CD8-positive, alpha-beta memory T cell (primary cell): ENCODE data around the gene GRIK4. TPM values are rescaled to one million over a fixed set of nuclear protein-coding genes. Genes with fewer than 3 reads are reported as not detected.
A peak's percentile ranks its signal among the peaks of the same experiment; 100 is the strongest.

Source experiments
- CTCF ChIA-PET: fragments of 350-600 bp; sonication (Branson Sonifier 250); formaldehyde crosslinking; loops from one replicate; lab custom pipeline; 2021; ENCODE audit warnings: antibody characterized with exemption; lab: Charles Lee
- POLR2A ChIA-PET: fragments of 350-600 bp; sonication (Branson Sonifier 250); formaldehyde crosslinking; loops from one replicate; lab custom pipeline; 2021; ENCODE audit warnings: antibody characterized with exemption; lab: Charles Lee
- DNase-seq, 5 donors: peaks; one replicate each; pipeline versions ENCODE4 v3.0.0 to v3.0.0-alpha.2; 2020 to 2022; ENCODE audit warnings: mixed read lengths in 1 of 5
- H3K27ac ChIP-seq: one replicate; pipeline ENCODE4 v1.7.0; 2013; ENCODE audit warnings: low read depth, mild to moderate bottlenecking, low read length, moderate library complexity
- H3K27me3 ChIP-seq: 2 replicates; pipeline ENCODE4 v1.7.0; 2013; ENCODE audit warnings: low read length, mild to moderate bottlenecking; ENCODE audit not compliant: insufficient read depth, poor library complexity, severe bottlenecking
- H3K36me3 ChIP-seq: 2 replicates; pipeline ENCODE4 v1.7.0; 2013; ENCODE audit warnings: mild to moderate bottlenecking, low read length, moderate library complexity; ENCODE audit not compliant: insufficient read depth
- H3K4me1 ChIP-seq: 2 replicates; pipeline ENCODE4 v1.7.0; 2013; ENCODE audit warnings: mild to moderate bottlenecking, low read length, moderate library complexity; ENCODE audit not compliant: insufficient read depth
- H3K4me3 ChIP-seq: 2 replicates; pipeline ENCODE4 v1.7.0; 2013; ENCODE audit warnings: mild to moderate bottlenecking, low read length
- H3K9me3 ChIP-seq: 2 replicates; pipeline ENCODE4 v1.7.0; 2013; ENCODE audit warnings: mild to moderate bottlenecking, low read length
- H3K27ac Mint-ChIP-seq, 8 donors: one replicate each; pipeline ENCODE4 v1.8.0; 2020 to 2021; ENCODE audit warnings: mixed read lengths in 8 of 8, mild to moderate bottlenecking in 6 of 8, inconsistent platforms in 3 of 8, moderate library complexity in 3 of 8
- H3K27me3 Mint-ChIP-seq, 2 donors: one replicate each; pipeline ENCODE4 v1.8.0; 2020 to 2021; ENCODE audit warnings: mixed read lengths in 2 of 2, mild to moderate bottlenecking in 1 of 2, moderate library complexity in 1 of 2
- H3K36me3 Mint-ChIP-seq, 3 donors: one replicate each; pipeline ENCODE4 v1.8.0; 2020 to 2021; ENCODE audit warnings: mixed read lengths in 3 of 3, inconsistent platforms in 1 of 3, mild to moderate bottlenecking in 1 of 3
- H3K4me1 Mint-ChIP-seq, 3 donors: one replicate each; pipeline ENCODE4 v1.8.0; 2020 to 2021; ENCODE audit warnings: mixed read lengths in 3 of 3, inconsistent platforms in 1 of 3, mild to moderate bottlenecking in 1 of 3
- H3K4me3 Mint-ChIP-seq, 7 donors: one replicate each; pipeline ENCODE4 v1.8.0; 2020 to 2021; ENCODE audit warnings: mixed read lengths in 7 of 7, mild to moderate bottlenecking in 6 of 7, moderate library complexity in 4 of 7, inconsistent platforms in 2 of 7
- H3K9me3 Mint-ChIP-seq, 5 donors: one replicate each; pipeline ENCODE4 v1.8.0; 2020 to 2022; ENCODE audit warnings: mixed read lengths in 5 of 5, mild to moderate bottlenecking in 3 of 5, moderate library complexity in 2 of 5, inconsistent platforms in 1 of 5
- polyA plus RNA-seq: library from polyadenylated mRNA; unstranded; fragments of 300-500 nt; fragmentation: Illumina TruSeq; gene quantifications from one replicate; pipeline ENCODE4 v1.2.3, GENCODE V29; 2021
- total RNA-seq, 2 experiments: library from RNA; stranded (reverse); gene quantifications; one replicate each; pipeline ENCODE4 v1.2.3, GENCODE V29; 2021

Gene GRIK4
- total and polyA plus RNA-seq, 3 experiments from 2014 or later = 0.07 TPM; not detected in 2

- H3K4me3 Mint-ChIP-seq = no peak overlapping the region
- H3K27me3 Mint-ChIP-seq = peaks cover 17 to 31% of the 10 kb centered on the region in 2 donors
- POLR2A ChIA-PET = no interaction called here
- CTCF ChIA-PET = no interaction called here
- no peak overlapping the region for H3K27ac Mint-ChIP-seq
- DNase-seq = no peak
- Histone ChIP-seq H3K4me1 (no peaks in the 10 kb centered on the region), H3K4me3 (no peak overlapping the region), H3K36me3 (no peaks in the 10 kb centered on the region), H3K27me3 (no peaks in the 10 kb centered on the region), H3K27ac (no peak overlapping the region), H3K9me3 (no peaks in the 10 kb centered on the region)
- H3K36me3 Mint-ChIP-seq = no peaks in the 10 kb centered on the region
- H3K4me1 Mint-ChIP-seq = no peaks in the 10 kb centered on the region
- no peaks in the 10 kb centered on the region for H3K9me3 Mint-ChIP-seq
Observed at GRCh38 chr11:120814531-120815318, 303.2 kb downstream of the GRIK4 start.

GRCh38 chr11:120815319-120816100 is 304.0 kb downstream of the GRIK4 start:
- H3K27ac Mint-ChIP-seq = no peak overlapping the region
- H3K27me3 Mint-ChIP-seq = peaks cover 17 to 35% of the 10 kb centered on the region in 2 donors
- ChIA-PET CTCF (no interaction called here), POLR2A (no interaction called here)
- no peaks in the 10 kb centered on the region for H3K36me3 Mint-ChIP-seq
- no peaks in the 10 kb centered on the region for H3K27me3 ChIP-seq
- no peaks in the 10 kb centered on the region for H3K4me1 Mint-ChIP-seq
- H3K9me3 Mint-ChIP-seq = no peaks in the 10 kb centered on the region
- H3K4me1 ChIP-seq = no peaks in the 10 kb centered on the region
- no peaks in the 10 kb centered on the region for H3K9me3 ChIP-seq
- H3K4me3 Mint-ChIP-seq = no peak overlapping the region
- H3K4me3 ChIP-seq = no peak overlapping the region
- no peak overlapping the region for H3K27ac ChIP-seq
- H3K36me3 ChIP-seq = no peaks in the 10 kb centered on the region
- no peak for DNase-seq

GRCh38 chr11:120816176-120816575 is 304.6 kb downstream of the GRIK4 start:
- no peaks in the 10 kb centered on the region for H3K4me1 ChIP-seq
- no peaks in the 10 kb centered on the region for H3K9me3 Mint-ChIP-seq
- H3K27me3 ChIP-seq = no peaks in the 10 kb centered on the region
- H3K27ac ChIP-seq = no peak overlapping the region
- H3K4me1 Mint-ChIP-seq = no peaks in the 10 kb centered on the region
- DNase-seq = no peak
- no peaks in the 10 kb centered on the region for H3K36me3 ChIP-seq
- no peaks in the 10 kb centered on the region for H3K36me3 Mint-ChIP-seq
- no peaks in the 10 kb centered on the region for H3K9me3 ChIP-seq
- no peak overlapping the region for H3K4me3 ChIP-seq
- ChIA-PET CTCF (no interaction called here), POLR2A (no interaction called here)
- H3K27me3 Mint-ChIP-seq = peaks cover 15 to 38% of the 10 kb centered on the region in 2 donors
- no peak overlapping the region for H3K4me3 Mint-ChIP-seq
- H3K27ac Mint-ChIP-seq = no peak overlapping the region

GRCh38 chr11:120816711-120817110 is 305.2 kb downstream of the GRIK4 start:
- H3K36me3 Mint-ChIP-seq = no peaks in the 10 kb centered on the region
- H3K4me1 Mint-ChIP-seq = no peaks in the 10 kb centered on the region
- no peak for DNase-seq
- Histone ChIP-seq H3K4me3 (no peak overlapping the region), H3K9me3 (no peaks in the 10 kb centered on the region), H3K36me3 (no peaks in the 10 kb centered on the region), H3K4me1 (no peaks in the 10 kb centered on the region), H3K27ac (no peak overlapping the region), H3K27me3 (no peaks in the 10 kb centered on the region)
- POLR2A ChIA-PET = no interaction called here
- H3K9me3 Mint-ChIP-seq = no peaks in the 10 kb centered on the region
- H3K27me3 Mint-ChIP-seq = peaks cover 15 to 41% of the 10 kb centered on the region in 2 donors
- CTCF ChIA-PET = no interaction called here
- no peak overlapping the region for H3K27ac Mint-ChIP-seq
- H3K4me3 Mint-ChIP-seq = no peak overlapping the region

- H3K9me3 Mint-ChIP-seq = no peaks in the 10 kb centered on the region
- H3K36me3 Mint-ChIP-seq = no peaks in the 10 kb centered on the region
- no peak for DNase-seq
- H3K27ac ChIP-seq = no peak overlapping the region
- ChIA-PET CTCF (no interaction called here), POLR2A (no interaction called here)
- H3K9me3 ChIP-seq = no peaks in the 10 kb centered on the region
- H3K4me1 Mint-ChIP-seq = no peaks in the 10 kb centered on the region
- H3K27me3 ChIP-seq = no peaks in the 10 kb centered on the region
- H3K36me3 ChIP-seq = no peaks in the 10 kb centered on the region
- H3K4me3 Mint-ChIP-seq = no peak overlapping the region
- H3K4me1 ChIP-seq = no peaks in the 10 kb centered on the region
- H3K27me3 Mint-ChIP-seq = peaks cover 15 to 41% of the 10 kb centered on the region in 2 donors
- H3K4me3 ChIP-seq = no peak overlapping the region
- no peak overlapping the region for H3K27ac Mint-ChIP-seq
Observed at GRCh38 chr11:120817158-120817557, 305.6 kb downstream of the GRIK4 start.

- Mint-ChIP-seq H3K27ac (no peak overlapping the region), H3K4me3 (no peak overlapping the region), H3K4me1 (no peaks in the 10 kb centered on the region), H3K27me3 (peaks cover 14 to 41% of the 10 kb centered on the region in 2 donors), H3K9me3 (no peaks in the 10 kb centered on the region), H3K36me3 (no peaks in the 10 kb centered on the region)
- ChIA-PET CTCF (no interaction called here), POLR2A (no interaction called here)
- no peaks in the 10 kb centered on the region for H3K9me3 ChIP-seq
- no peaks in the 10 kb centered on the region for H3K4me1 ChIP-seq
- no peak for DNase-seq
- H3K27me3 ChIP-seq = no peaks in the 10 kb centered on the region
- H3K36me3 ChIP-seq = no peaks in the 10 kb centered on the region
- H3K27ac ChIP-seq = no peak overlapping the region
- no peak overlapping the region for H3K4me3 ChIP-seq
Observed at GRCh38 chr11:120818097-120818496, 306.5 kb downstream of the GRIK4 start.

GRCh38 chr11:120819003-120819402 is 307.5 kb downstream of the GRIK4 start:
- Mint-ChIP-seq H3K4me3 (no peak overlapping the region), H3K4me1 (no peaks in the 10 kb centered on the region), H3K27ac (peak overlapping the region in 1 of 8 donors; percentile 91), H3K27me3 (peaks cover 16 to 41% of the 10 kb centered on the region in 2 donors), H3K9me3 (no peaks in the 10 kb centered on the region), H3K36me3 (no peaks in the 10 kb centered on the region)
- POLR2A ChIA-PET = no interaction called here
- no peak for DNase-seq
- no peaks in the 10 kb centered on the region for H3K27me3 ChIP-seq
- H3K4me3 ChIP-seq = no peak overlapping the region
- H3K36me3 ChIP-seq = no peaks in the 10 kb centered on the region
- no peaks in the 10 kb centered on the region for H3K9me3 ChIP-seq
- CTCF ChIA-PET = no interaction called here
- no peak overlapping the region for H3K27ac ChIP-seq
- H3K4me1 ChIP-seq = no peaks in the 10 kb centered on the region
